Stimulated activated CD4-positive, alpha-beta T cell treated with anti-CD3 and anti-CD28 coated beads, Interleukin-15, amount 100 ng/mL, for 1 hour (primary cell): ENCODE measurements around the gene ATL1.
"Not testable (repeated sequence)": the region's sequence is repeated elsewhere in the genome, so short reads cannot be mapped to it uniquely, and the experiment has no call there.

ENCODE experiments used
- DNase-seq, 2 donors: peaks; one replicate each; pipeline ENCODE4 v3.0.0-alpha.2; 2020; ENCODE audit warnings: low read depth in 1 of 2, low spot score in 1 of 2

ATL1 gene

DNA sequence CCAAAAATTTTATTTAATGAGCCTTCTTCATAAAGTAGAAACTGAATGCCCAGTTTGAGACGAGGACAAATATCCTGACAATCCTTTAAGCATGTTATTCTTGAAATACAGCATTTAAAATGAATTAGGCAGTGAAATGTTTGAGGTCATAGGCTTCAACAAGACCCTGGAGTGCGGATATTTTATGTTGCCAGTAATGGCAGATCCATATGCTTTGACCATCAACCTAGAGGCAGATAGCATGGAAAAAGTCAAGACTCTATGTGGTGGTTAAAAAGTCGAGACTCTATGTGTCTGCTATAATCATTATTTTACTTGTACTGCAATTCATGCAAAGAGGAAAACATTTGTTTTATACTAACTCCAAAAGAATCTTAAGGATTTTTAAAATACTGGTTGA lies 25.5 kb upstream of the ATL1 start:
- no peak for DNase-seq

DNA sequence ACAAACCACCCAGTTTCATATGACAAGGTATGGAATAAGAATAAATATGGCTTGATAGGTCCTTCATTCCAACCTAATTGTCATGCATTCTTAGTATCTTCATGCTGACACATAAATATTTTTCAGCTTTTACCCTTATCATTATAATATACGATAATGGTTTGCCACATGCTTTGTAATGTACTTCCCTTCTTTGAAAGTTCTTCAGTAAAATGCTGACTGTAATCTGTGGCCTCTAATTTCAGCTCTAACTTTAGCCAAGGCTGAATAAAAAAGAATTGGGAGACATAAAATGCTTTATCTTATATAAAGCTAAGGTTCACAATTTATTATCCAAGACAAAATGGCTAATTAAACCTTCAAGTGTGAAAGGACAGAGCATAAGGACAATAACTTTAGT lies 24.9 kb upstream of the ATL1 start:
- DNase-seq, result no peak

DNA sequence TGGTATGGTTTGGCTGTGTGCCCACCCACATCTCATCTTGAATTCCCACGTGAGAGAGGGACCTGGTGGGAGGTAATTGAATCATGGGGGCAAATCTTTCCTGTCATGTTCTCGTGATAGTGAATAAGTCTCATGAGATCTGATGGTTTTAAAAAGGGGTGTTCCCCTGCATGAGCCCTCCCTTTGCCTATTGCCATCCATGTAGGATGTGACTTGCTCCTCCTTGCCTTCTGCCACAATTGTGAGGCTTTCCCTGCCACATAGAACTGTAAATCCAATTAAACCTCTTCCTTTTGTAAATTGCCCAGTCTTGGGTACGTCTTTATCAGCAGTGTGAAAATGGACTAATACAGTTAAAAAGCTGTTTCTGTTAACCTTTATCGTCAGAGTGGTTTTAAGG lies 21.9 kb upstream of the ATL1 start:
- not testable (repeated sequence) for DNase-seq

DNA sequence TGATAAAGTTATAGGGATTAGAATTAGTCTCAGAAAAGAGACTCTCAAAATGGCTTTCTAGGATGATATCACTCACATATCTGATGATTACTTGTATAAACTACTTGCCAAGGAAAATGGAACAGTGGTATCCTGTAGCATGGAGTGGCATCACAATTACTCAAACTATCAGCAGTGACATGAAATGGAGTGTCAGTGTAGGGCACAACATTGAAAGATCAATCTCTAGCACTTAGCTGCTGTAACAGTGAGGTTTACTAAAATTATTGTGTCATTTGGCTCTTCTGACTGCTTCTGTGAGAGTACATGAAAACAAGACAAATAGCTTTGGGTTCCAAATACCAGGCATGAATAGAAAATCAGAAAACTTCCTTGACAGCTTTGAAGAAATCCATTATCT lies 20.9 kb upstream of the ATL1 start:
- DNase-seq, result no peak

DNA sequence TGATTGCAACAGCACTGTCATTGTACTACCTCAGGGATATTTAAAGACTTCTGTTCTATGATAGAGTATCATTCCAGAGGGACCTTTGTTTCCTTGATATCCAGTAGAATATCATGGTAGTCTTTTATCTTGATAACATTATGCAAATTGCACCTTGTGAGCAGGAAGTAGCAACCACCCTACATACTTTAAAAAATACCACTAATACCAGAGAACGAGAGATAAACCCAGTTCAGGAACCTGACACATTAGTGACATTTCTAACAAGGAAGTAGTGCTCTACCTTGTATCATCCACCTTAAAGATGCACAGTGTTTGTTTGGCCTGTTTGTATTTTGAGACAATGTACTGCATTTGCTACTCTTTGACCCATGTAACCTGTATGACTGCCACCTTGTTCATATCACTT lies 18.8 kb upstream of the ATL1 start:
- no peak for DNase-seq

DNA sequence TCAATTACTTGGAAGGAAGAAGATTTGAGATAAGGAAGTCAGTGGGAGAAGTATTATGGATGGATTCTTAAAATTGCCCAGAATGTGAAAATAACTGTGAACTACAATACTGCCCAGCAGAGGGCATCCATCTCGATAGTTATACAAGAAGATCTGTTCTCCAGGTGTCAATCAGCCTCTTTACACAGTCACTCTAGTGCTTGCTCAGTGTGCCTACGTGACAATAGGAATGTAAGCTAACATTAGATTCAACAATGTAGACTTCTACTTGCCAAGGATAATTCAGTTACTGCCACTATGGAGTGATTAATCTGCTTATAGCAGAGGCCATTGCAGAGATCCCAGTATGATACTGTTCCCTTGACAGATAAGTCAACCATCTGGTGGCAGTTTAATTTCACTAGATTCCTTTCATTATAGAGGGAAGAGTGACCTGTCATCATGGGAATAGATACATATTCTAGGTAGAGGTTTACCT lies 17.0 kb upstream of the ATL1 start:
- no peak for DNase-seq

DNA sequence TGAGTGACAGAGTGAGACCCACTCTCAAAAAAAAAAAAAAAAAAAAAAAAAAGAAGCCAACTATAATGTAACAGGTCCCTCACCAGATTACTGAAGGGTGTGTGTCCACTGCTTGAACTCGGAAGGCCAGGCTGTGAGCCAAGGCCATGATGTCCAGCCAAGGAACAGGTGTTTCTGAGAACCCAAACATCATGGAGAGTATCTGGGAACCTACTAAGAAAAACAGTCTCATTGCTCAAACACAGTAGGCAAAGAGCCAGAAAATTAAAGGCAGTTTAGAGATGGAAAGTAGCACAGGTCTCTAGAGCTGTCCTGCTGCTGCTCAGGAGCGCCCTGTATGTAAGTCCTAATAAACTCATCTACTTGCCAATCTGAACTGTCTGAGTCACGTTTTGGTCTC lies 15.0 kb upstream of the ATL1 start:
- no peak for DNase-seq

DNA sequence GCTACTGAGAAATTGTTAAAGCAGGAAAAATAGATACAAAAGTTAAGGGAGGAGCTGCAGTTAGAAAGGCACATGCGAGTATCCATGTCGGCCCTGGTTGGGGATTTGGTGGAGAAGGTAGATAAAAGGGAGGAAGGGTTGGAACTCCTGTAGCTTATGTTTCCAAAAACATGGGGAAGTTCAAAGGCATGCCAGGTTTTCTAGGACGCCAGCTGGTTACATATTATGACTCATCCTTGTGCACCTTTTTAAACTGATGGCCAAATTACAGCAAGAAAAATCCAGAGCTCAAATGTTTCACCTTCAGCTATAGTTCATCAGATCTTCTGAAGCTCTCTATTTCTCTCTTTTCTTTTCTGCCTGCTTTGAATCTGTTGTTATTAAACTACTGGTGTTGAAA lies 14.3 kb upstream of the ATL1 start:
- DNase-seq, result no peak

DNA sequence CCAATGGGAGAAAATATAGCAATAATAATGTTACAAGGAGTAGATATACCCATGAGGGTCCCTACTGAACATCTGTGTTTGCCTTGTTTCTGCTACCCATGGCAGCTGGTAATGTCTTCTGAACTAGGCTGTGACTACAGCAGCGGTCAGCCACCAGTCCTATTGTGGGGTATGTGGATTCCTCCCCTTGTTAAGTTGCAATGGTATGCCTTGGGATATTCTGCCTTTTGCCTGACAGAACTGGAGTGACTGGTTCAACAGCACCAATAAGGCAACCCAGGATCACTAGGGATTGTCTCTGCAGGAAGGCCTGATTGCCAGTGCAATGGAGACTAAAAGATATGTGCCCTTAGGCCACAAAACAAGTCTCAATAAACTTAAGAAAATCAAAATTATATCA lies 9.7 kb upstream of the ATL1 start:
- no peak for DNase-seq

DNA sequence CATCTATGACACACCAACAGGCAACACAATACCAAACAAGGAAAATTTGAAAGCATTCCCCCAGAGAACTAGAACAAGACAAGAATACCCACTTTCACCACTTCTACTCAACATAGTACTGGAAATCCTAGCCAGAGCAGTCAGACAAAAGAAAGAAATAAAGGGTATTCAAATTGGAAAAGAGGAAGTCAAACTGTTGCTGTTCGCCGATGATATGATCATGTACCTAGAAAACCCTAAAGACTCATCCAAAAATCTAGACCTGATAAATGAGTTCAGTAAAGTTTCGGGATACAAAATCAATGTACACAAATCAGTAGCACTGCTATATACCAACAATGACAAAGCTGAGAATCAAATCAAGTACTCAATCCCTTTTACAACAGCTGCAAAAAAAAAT lies 8.1 kb upstream of the ATL1 start:
- DNase-seq, result no peak

DNA sequence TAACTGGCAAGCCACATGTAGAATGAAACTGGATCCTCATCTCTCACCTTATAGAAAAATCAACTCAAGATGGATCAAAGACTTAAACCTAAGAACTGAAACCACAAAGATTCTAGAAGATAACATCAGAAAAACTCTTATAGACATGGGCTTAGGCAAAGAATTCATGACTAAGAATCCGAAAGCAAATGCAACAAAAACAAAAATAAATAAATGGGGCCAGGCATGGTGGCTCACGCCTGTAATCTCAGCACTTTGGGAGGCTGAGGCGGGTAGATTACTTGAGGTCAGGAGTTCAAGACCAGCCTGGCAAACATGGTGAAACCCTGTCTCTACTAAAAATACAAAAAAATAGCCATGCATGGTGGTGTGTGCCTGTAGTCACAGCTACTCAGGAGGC lies 7.1 kb upstream of the ATL1 start:
- DNase-seq, result not testable (repeated sequence)

DNA sequence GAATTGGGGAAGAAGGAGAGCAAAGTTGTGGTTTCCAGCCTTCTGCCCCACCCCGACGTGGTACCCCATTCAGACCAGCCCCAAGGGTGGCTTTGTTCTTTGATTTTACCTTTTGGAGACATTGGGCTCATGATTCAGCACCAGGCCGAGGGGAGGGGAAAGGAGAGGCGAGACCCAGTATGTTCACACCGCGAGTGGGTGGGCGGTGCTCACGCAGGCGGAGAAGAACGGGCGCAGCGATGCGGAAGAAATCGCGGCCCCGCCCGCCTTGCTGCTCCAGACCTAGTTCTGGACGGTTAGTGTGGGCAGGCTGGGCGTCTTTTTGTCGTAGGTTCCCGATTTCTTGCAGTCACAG lies 963 bp downstream of the ATL1 start:
- DNase-seq, result peak in 1 of 2 donors; percentile 38

DNA sequence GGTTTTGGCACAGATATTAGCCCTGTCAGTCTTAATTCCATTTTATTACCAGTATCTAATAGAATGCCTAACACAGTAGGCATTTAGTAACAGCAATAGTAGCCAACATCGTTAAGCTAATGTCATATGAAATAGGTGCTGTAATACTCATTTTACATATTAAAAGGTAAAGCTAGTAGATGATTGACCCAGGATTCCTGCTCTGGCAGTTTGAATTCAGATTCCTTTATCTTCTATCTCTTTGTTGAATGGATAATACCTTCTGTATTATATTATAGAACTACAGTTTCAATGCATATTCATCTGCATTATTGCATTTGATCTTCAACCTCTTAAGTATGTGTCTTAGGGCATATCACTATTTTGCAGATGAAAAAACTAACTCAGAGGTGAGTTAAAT lies 2.9 kb downstream of the ATL1 start:
- no peak for DNase-seq

DNA sequence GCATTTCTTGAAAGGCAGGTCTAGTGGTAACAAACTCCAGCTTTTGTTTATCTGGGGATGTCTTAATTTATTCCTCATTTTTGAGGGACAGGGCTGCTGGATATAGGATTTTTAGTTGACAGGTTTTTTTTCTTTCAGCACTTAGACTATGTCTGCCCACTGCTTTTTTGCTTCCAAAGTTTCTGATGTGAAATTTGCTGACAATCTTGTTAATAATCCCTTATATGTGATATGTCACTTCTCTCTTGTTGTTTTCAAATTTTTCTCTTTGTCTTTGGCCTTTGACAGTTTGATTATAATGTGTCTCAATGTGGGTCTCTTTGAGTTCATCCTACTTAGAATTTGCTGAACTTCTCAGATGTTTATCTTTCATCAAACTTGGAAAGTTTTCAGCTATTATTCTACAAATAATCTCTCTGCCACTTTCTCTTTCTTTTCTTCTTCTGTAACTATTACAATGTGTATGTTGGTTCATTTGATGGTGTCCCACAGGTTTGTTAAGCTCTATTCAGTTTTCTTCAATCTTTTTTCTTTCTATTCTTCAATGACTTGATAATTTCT lies 9.8 kb downstream of the ATL1 start:
- DNase-seq, result no peak

DNA sequence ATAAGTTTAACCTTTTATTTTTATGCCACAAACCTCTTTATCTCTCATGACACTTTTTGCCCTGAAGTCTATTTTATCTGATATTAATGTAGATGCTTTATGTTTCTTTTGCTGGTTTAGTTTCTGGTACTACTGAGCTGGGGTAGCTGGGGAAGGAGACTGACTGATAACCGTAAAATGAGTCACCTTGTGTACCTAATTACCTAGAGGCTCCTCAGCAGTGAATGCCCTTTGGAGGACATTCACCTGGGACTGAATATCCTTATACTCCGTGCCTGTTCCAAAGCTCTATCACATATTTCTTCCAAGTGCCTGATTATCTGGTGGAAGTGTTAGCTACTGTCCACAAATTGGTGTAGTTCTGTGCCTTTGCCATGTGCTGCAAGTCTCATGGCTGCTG lies 13.9 kb downstream of the ATL1 start:
- DNase-seq, result no peak

DNA sequence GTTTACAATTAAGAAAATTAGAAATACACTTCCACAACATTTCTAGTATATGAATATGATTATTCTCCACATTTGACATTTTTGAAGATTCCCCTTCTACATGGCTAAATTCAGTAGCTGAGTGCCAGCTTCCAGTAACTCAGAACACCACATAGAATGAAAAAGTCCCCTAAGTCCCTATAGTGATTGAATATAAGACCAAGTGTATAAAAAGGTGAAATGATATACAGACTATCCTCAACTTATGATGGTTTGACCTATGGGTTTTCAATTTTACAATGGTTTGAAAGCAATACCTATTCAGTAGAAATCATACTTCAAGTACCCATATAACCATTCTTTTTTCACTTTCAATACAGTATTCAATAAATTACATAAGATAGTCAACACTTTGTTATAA lies 15.8 kb downstream of the ATL1 start:
- DNase-seq, result no peak

DNA sequence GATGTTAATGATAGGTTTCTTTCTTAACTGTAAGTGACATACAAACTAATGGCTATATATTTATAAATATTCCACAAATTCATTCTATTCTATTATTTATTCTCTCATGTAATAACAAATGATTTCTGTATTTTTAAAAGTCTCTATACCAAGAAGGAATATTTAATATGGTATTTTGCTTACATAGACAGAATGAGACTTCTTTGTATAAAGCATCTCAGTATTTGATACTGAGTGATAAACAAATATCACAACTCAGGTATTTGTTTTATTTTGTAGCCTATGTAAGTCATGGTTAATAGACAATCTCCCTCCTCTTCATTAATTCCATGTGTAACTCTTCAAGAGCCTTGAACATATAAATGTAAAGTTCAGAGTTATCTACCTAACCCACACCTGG lies 18.0 kb downstream of the ATL1 start:
- DNase-seq, result no peak

DNA sequence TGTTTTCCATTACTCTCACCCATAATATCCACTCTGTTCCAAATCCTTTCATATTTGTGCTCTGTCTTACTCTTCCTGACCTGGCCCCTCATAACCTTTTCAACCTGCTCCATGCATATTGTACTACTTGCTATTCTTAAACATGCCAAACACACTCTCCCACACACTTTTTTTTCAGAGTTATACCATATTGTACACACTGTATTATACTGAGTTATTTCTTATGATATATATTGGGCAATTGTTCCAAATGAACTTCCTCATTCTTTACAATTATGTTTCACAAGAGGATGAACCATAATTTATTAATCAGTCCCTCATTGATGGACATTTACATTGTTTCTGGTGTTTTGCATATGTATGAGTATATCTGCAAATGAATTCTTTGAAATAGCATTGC lies 18.5 kb downstream of the ATL1 start:
- no peak for DNase-seq

DNA sequence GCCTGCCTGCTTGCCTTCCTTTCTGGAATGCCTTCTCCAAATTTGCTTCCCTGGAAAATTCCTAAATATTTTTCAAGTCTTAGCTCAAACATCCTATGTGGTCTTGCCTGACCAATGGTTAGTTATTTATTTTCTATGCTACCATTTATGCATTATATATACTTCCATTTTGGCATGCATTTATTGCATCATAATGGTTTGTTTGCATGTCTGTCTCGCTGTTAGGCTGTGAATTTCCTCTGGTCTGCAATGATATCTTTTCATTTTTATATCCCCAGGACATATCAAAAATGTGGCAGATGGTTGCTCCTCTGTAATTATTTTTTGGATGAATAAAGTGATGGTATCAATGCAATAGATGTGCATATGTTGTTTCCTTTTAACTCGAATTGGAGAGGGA lies 30.5 kb downstream of the ATL1 start:
- no peak for DNase-seq

DNA sequence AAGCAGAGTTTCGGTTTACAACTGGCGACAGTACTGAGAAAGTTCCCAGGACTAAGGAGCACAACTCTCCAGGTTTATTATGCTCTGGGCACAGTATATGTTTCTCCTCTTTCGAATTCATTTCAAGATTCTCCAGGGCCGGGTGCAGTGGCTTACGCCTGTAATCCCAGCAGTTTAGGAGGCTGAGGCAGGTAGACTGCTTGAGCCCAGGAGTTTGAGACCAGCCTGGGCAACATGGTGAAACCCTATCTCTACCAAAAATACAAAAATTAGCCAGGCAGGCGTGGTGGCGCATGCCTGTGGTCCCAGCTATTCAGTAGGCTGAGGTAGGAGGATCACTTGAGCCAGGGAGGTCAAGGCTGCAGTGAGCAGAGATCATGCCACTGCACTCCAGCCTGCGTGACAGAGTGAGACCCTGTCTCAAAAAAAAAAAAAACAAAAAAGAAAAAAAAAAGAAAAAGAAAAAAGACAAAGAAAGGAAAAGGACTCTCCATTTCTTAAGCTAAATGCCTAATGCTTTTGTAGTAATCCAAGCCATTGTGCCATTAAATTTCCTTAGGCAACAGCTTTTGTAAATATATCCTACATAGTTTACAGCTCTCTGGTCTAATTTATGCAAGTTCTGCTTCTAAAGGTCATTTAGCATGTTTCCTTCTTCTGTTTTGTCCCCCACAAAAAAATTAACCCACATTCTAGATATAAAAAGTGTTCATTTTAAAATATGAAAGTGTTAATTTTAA lies 34.8 kb downstream of the ATL1 start:
- DNase-seq, result no peak

DNA sequence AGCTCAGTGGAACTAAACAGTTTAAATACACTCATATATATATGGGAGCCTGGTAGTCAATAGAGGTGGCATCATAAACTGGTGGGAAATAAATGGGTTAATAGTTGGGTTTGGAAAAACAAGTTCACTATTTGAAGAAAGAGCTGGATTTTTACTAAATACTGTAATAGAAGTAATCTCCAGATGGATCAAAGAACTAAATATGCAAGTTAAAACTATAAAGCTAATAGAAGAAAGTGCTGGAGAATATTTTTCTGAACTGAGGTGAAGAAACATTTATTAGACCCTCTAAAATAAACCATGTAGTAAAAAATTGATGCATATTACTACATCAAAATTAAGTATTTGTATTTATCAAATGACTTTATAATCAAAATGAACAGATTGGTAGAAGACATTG lies 38.8 kb downstream of the ATL1 start:
- DNase-seq, result no peak

DNA sequence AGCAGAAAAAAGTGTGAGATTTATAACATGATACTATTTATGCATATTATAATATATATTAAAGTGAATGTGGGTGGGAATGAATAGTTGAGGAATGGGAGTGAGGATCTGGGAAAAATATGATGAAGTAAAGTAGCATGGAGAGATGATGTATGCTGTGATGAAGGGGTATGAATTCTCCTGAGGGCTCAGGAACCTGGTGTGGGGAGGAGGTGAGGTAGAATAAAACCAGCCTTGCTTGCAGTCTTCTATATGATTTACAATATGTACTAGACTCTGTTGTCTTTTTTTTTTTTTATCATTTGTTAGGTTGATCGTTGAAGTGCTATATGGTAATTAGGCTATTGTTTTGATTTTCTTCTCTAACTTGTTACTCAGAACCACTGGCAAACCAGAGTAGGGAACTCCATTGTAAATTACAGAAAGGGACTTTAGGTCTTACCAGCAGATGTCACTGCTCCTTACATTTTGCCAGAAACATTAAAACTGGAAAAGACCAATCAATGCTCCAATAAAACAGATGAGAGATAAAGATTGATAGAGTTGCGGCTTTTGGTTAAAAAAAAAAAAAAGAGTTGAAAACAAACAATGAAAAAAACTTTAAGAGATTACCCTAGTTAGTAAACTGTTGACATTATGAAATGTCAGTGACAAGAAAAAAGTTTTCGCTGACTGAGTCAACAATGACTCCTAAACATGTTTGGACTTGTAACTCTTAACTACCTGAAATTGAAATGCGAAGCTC lies 39.9 kb downstream of the ATL1 start:
- no peak for DNase-seq

DNA sequence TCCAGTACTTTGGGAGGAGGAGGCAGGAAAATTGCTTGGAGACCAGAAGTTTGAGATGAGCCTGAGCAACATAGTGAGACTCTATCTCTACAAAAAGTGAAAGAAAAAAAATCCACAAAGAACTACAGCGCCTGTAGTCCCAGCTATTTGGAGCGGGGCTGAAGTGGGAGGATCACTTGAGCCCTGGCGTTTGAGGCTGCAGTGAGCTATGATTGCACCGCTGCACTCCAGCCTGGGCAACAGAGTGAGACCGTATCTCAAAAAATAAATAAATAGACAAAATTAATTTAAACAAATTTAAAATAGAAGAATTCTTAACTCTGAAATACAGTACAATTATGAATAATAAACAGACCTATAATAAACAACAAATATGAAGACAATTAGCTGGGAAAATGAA lies 40.9 kb downstream of the ATL1 start:
- DNase-seq, result no peak
